K562 (cell line): ENCODE measurements around the gene ASB18. TPM values are rescaled to one million over a fixed set of nuclear protein-coding genes. Genes with fewer than 3 reads are reported as not detected.

Experiments used
- ATAC-seq: fragments of 200-7000 bp; cut with Tn5 transposase; 3 replicates; pipeline ENCODE4 v1.9.1; 2020; ENCODE audit warnings: moderate library complexity
- BruUV-seq: library from RNA; stranded (reverse); fragments of 400-500 nt; replicated peaks from 2 replicates; lab custom pipeline; 2021; lab: Mats Ljungman, UMichigan
- CTCF ChIA-PET: fragments of 300-600 bp; formaldehyde crosslinking; extraction: SDS; loops from one replicate; lab custom pipeline; 2021; ENCODE audit warnings: low intra/inter-chr PET ratio; lab: Yijun Ruan, JAX
- POLR2A ChIA-PET: fragments of 300-600, 350-650 bp; sonication (Branson Sonifier 250); formaldehyde crosslinking; extraction: SDS; loops from one replicate; lab custom pipeline; 2021; ENCODE audit warnings: antibody characterized with exemption, inconsistent platforms; lab: Yijun Ruan, JAX
- DNase-seq, 4 experiments: peaks; one replicate each; pipeline versions ENCODE4 v3.0.0 to v3.0.0-alpha.2; 2011 to 2018; ENCODE audit warnings: low spot score in 3 of 4, mixed read lengths in 3 of 4; ENCODE audit errors: extremely low read depth in 1 of 4
- FAIRE-seq: peaks from 2 replicates; lab custom pipeline; 2011; peaks lifted over from hg19 to GRCh38; lab: Jason Lieb, UNC
- H2AFZ ChIP-seq: 2 replicates; pipeline ENCODE4 v1.6.0; 2011; ENCODE audit warnings: low read depth, low read length, control low read depth, inconsistent platforms
- H3K27ac ChIP-seq: fragments of 200-600 bp; 3 replicates; pipeline ENCODE4 v1.8.0; 2011; ENCODE audit warnings: low read depth, mild to moderate bottlenecking, control low read depth, inconsistent platforms, low read length, moderate library complexity, mixed read lengths; ENCODE audit errors: extremely low read depth
- H3K27me3 ChIP-seq, 2 experiments: fragments of 300-600 bp in 1 of 2; 2 replicates in 1 of 2; 3 replicates in 1 of 2; pipeline versions ENCODE4 v1.6.0 to v1.8.0; 2011; ENCODE audit warnings: inconsistent platforms in 2 of 2, low read length in 2 of 2, mild to moderate bottlenecking in 1 of 2, mixed read lengths in 1 of 2, moderate library complexity in 1 of 2; ENCODE audit not compliant: control insufficient read depth in 2 of 2, insufficient read depth in 2 of 2
- H3K36me3 ChIP-seq: fragments of 300-600 bp; 3 replicates; pipeline ENCODE4 v1.8.0; 2011; ENCODE audit warnings: mild to moderate bottlenecking, low read length, inconsistent platforms; ENCODE audit not compliant: control insufficient read depth, insufficient read depth
- H3K4me1 ChIP-seq, 2 experiments: fragments of 200-600 bp in 1 of 2; replicated peaks in 1 of 2; 2 replicates in 1 of 2; 3 replicates in 1 of 2; pipeline versions ENCODE4 v1.5.1 to v1.8.0; 2011; ENCODE audit warnings: inconsistent platforms in 2 of 2, low read length in 2 of 2, mild to moderate bottlenecking in 1 of 2, mixed read lengths in 1 of 2, moderate library complexity in 1 of 2; ENCODE audit not compliant: control insufficient read depth in 2 of 2, insufficient read depth in 2 of 2
- H3K4me2 ChIP-seq: 2 replicates; pipeline ENCODE4 v1.6.1; 2011; ENCODE audit warnings: low read length, control low read depth, inconsistent platforms, mixed read lengths; ENCODE audit not compliant: insufficient read depth
- H3K4me3 ChIP-seq: fragments of 200-600 bp; sonication (generic), shearing (Covaris generic); 2 replicates; pipeline ENCODE4 v1.5.1; 2016; ENCODE audit warnings: control low read depth, inconsistent platforms
- H3K79me2 ChIP-seq: fragments of 200-600 bp; 3 replicates; pipeline ENCODE4 v1.8.0; 2011; ENCODE audit warnings: low read length, inconsistent platforms; ENCODE audit not compliant: control insufficient read depth, insufficient read depth
- H3K9ac ChIP-seq, 2 experiments: 2 replicates each; pipeline versions ENCODE4 v1.6.0 to v1.6.1; 2011; ENCODE audit warnings: low read depth in 2 of 2, low read length in 2 of 2, control low read depth in 1 of 2, inconsistent platforms in 1 of 2, mild to moderate bottlenecking in 1 of 2, mixed read lengths in 1 of 2; ENCODE audit not compliant: insufficient read depth in 1 of 2
- H3K9me1 ChIP-seq: one replicate; pipeline ENCODE4 v1.6.0; 2011; ENCODE audit warnings: inconsistent platforms, mild to moderate bottlenecking, low read length, moderate library complexity; ENCODE audit not compliant: control insufficient read depth, insufficient read depth
- H3K9me3 ChIP-seq: replicated peaks from 2 replicates; pipeline ENCODE4 v1.5.1; 2011; ENCODE audit warnings: low read depth, low read length, inconsistent platforms; ENCODE audit not compliant: control insufficient read depth, insufficient read depth
- H4K20me1 ChIP-seq: replicated peaks from 2 replicates; pipeline ENCODE4 v1.6.1; 2011; ENCODE audit warnings: low read length, inconsistent platforms, mixed read lengths; ENCODE audit not compliant: control insufficient read depth, insufficient read depth
- CAMTA2 ChIP-seq: fragments of 250-450 bp; sonication (Bioruptor Pico); conservative IDR thresholded peaks from 2 replicates; pipeline ENCODE4 v1.5.1; 2022
- CSDE1 ChIP-seq, 2 experiments: fragments of 450-650 bp; IDR thresholded peaks; 2 replicates each; pipeline ENCODE4 v1.6.1; 2016; ENCODE audit warnings: mild to moderate bottlenecking in 1 of 2
- MIER1 ChIP-seq: fragments of 450-650 bp; IDR thresholded peaks from 2 replicates; pipeline ENCODE4 v1.6.1; 2016; ENCODE audit warnings: antibody characterized with exemption, mild to moderate bottlenecking, low read depth
- TAF9B ChIP-seq: fragments of 450-650 bp; IDR thresholded peaks from 2 replicates; pipeline ENCODE4 v1.6.1; 2018; ENCODE audit warnings: mild to moderate bottlenecking; ENCODE audit not compliant: partially characterized antibody
- WGBS: fragments of 100-300 bp; shearing (Covaris generic); methylation state at CpG from one replicate; pipeline ENCODE4 v1.1.6; 2016; ENCODE audit warnings: low coverage, mixed read lengths; ENCODE audit not compliant: insufficient coverage; ENCODE audit errors: missing lambda C conversion rate; 5-methylcytosine and 5-hydroxymethylcytosine counted together
- in situ Hi-C: fragments of 300-500 bp; cut with MboI; formaldehyde crosslinking; loops from 4 replicates; pipeline ENCODE4 v1.15.0; 2018; ENCODE audit warnings: inconsistent platforms, mixed read lengths
- intact Hi-C: fragments of 100-400 bp; cut with micrococcal nuclease; formaldehyde crosslinking; loops from 2 replicates; pipeline ENCODE4 v1.14.2; 2022
- polyA plus RNA-seq, 8 experiments: library from polyadenylated mRNA; depleted of rRNA in 4 of 8; stranded (reverse) in 5 of 8; unstranded in 3 of 8; fragments of >200 nt; fragmentation: Nextera tagmentation in 2 of 8; fragmentation: Illumina TruSeq in 1 of 8; extraction: Ambion mirVana in 2 of 8; extraction: Trizol in 1 of 8; gene quantifications; 2 replicates each; pipeline versions ENCODE4 v1.2.1 to v1.2.3, GENCODE V29; 2011 to 2014; ENCODE audit warnings: inconsistent platforms in 1 of 8, missing spikeins in 1 of 8
- total RNA-seq, 7 experiments: library from RNA; depleted of rRNA in 6 of 7; stranded (reverse); fragments of >200 nt in 6 of 7; fragmentation: Illumina TruSeq in 2 of 7; extraction: Trizol in 2 of 7; gene quantifications; 2 replicates each; pipeline versions ENCODE4 v1.2.1 to v1.2.3, GENCODE V29; 2011 to 2021; ENCODE audit warnings: low replicate concordance in 1 of 7
- TF ChIP-seq, protein P1 (sequence below): sonication (generic); formaldehyde crosslinking; IDR thresholded peaks from 2 replicates; pipeline ENCODE4 v1.8.0; 2023; ENCODE audit warnings: mild to moderate bottlenecking, missing genetic modification reagents

The ASB18 gene
- total and polyA plus RNA-seq, 9 of the 15 experiments (the other 6 are each of a cell fraction or from before 2014, with no cell fraction given), result not detected

DNA sequence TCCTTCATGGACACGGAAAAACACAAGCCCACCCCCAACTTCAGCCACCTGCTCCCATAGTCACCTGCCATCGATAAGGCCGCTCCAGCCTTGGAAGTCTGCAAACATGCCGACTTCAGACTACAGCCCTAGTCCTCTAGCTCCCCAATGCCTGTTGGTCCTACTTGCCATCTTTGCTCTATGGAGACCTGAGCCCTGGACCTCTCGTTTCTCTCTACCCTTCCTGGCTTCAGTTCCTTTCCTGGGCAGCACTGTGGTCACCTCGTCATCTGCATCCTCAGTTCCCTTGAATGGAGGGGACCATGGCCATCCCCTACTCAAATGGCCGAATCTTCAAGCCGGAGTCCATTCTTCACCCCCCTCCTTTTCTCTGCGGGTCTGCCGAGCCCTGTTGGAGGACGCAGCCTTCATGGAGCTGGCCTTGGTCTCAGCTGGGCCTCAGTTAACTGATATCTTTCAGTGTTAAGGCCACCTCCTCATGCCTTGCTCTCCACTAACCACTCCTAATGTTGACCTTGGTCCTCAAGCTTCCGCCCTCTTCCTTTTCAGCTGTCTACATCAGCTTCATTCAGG, 48.4 kb downstream of the ASB18 start:
- Histone ChIP-seq H3K27me3 (peaks cover 0 to 22% of the 10 kb centered on the region in 2 experiments; a peak in 2 of 5 replicates), H4K20me1 (no peaks in the 10 kb centered on the region), H3K4me1 (no peaks in the 10 kb centered on the region), H3K9me1 (no peaks in the 10 kb centered on the region), H3K9ac (no peak overlapping the region), H3K36me3 (no peaks in the 10 kb centered on the region), H3K4me3 (no peak overlapping the region), H3K79me2 (no peaks in the 10 kb centered on the region), H2AFZ (no peak overlapping the region), H3K4me2 (no peak overlapping the region), H3K27ac (no peak overlapping the region), H3K9me3 (no peaks in the 10 kb centered on the region)
- no peak for FAIRE-seq
- WGBS, result 5% methylated on average over 9 of the region's 12 CpGs
- no peak for ATAC-seq
- intact Hi-C loops (no loop called here), in situ Hi-C loops (no loop called here)
- DNase-seq, result no peak
- ChIA-PET POLR2A (interaction anchor here (0.6 kb wide), 1 partner anchor 401 kb away, joined by 4 read pairs; no protein-coding TSS in a partner anchor), CTCF (no interaction called here)
- BruUV-seq, result no TSS peak
- TF ChIP-seq CSDE1 (IDR thresholded peaks at IDR 0.05), result no peak
- TF ChIP-seq CAMTA2 (CRISPR knock-in tag), result no peak
- TF ChIP-seq, protein P1, sequence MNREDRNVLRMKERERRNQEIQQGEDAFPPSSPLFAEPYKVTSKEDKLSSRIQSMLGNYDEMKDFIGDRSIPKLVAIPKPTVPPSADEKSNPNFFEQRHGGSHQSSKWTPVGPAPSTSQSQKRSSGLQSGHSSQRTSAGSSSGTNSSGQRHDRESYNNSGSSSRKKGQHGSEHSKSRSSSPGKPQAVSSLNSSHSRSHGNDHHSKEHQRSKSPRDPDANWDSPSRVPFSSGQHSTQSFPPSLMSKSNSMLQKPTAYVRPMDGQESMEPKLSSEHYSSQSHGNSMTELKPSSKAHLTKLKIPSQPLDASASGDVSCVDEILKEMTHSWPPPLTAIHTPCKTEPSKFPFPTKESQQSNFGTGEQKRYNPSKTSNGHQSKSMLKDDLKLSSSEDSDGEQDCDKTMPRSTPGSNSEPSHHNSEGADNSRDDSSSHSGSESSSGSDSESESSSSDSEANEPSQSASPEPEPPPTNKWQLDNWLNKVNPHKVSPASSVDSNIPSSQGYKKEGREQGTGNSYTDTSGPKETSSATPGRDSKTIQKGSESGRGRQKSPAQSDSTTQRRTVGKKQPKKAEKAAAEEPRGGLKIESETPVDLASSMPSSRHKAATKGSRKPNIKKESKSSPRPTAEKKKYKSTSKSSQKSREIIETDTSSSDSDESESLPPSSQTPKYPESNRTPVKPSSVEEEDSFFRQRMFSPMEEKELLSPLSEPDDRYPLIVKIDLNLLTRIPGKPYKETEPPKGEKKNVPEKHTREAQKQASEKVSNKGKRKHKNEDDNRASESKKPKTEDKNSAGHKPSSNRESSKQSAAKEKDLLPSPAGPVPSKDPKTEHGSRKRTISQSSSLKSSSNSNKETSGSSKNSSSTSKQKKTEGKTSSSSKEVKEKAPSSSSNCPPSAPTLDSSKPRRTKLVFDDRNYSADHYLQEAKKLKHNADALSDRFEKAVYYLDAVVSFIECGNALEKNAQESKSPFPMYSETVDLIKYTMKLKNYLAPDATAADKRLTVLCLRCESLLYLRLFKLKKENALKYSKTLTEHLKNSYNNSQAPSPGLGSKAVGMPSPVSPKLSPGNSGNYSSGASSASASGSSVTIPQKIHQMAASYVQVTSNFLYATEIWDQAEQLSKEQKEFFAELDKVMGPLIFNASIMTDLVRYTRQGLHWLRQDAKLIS (CRISPR knock-in tag), result no peak
- no peak for TF ChIP-seq TAF9B
- TF ChIP-seq MIER1, result no peak
